Purkinje cell (primary cell): ENCODE data around the gene ACTL6B. TPM values are rescaled to one million over a fixed set of nuclear protein-coding genes. Genes with fewer than 3 reads are reported as not detected.

Experiments used
- polyA plus RNA-seq: library from polyadenylated mRNA; unstranded; fragments of >200 nt; fragmentation: Nextera tagmentation; gene quantifications from 2 replicates; pipeline ENCODE4 v1.2.1, GENCODE V29; 2014

Gene ACTL6B
- 15.7 and 21.5 TPM in 2 replicates for polyA plus RNA-seq

GRCh38 chr7:100655908-100656674 is at the start of gene ACTL6B:
Gene ACTL6B, minus strand, starts transcription at chr7:100656448. Its CDS starts 94 bp downstream, at chr7:100656354.

GRCh38 chr7:100694098-100694745 is 38.0 kb upstream of the ACTL6B start, which contains the start of gene GIGYF1:
Gene GIGYF1, minus strand, starts transcription at chr7:100694250. Its CDS starts 6,012 bp downstream, at chr7:100688238.

DNA sequence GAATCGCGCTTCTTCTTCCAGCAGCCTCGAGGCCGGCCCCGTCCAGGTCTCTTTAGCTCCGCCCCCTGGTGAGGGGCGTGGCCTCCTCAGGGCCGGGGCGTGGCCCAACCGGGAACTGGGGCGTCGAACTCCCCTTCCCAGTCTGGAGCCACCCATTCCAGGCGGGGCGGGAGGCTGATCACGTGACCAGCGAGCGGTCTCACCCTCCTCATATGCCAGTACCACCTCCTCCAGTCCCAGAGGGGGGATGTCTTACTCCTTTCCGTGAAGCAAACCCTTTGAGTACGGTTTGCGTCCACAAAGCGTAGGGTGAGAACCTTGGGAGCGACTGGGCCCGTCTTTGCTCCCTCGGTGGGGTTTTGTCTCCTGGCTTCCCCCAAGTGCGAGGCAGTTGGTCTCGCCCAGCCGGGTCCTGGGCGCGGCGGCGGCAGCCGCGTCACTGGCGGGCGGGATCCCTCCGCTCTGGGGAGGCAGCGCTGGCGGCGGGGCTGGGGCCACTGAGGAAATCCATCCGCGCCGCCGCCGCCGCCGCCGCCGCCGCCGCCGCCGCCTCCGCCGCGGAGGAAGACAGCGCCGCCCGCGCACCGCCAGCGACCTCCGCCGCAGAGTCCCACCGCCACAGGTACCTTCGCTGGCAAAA is 17.2 kb upstream of the ACTL6B start, which contains the start of gene GNB2:
Gene GNB2 (plus strand): TSS at position 439 of the 640 bp plus-strand sequence. CDS start 2,526 bp downstream, outside the sequence.

GRCh38 chr7:100641463-100641859 is 14.8 kb downstream of the ACTL6B start, which contains the start of gene TFR2:
Gene TFR2, minus strand, starts transcription at chr7:100641552. Its CDS starts 43 bp downstream, at chr7:100641509.

DNA sequence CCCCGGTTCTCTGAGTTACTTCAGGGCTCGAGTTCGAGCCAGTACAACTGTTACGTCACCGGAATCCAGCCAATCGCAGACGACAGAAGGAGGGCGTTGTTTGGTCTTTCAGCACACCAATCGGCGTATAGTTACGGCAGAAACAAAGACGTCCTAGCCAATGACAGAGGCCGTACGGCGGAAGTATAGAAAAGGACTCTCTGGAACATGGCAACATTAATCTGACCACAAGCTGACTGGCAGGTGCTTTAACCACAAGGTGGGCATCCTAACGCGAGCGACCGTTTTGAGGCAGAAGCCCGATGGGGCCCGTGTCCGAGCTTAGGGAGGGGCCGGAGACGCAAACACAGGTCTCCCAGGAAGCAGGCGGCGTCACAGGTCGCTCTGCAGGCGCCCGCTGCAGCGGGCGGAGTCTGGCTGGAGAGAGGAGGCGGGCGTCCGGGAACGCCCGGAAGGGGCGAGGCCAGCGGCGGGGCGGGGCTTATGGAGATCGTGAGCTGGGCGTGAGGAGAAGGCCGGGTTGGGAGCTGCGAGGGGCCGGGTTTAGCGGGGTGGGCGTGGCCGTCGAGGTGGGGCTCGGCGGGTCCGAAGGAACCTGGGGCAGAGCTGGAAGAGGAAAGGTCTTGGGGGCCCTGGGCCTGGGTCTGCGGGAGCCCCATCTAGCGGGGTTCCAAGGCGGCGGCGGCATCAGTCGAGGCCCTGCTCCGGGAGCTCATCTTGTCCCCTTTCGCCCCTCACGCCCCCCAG is 44.1 kb downstream of the ACTL6B start, which contains the start of gene MOSPD3:
Gene MOSPD3 (plus strand): TSS at position 558 of the 747 bp plus-strand sequence. CDS start 252 bp downstream, outside the sequence.

Other genes with a start within 250 kb of the ACTL6B start
- 8.7 and 9.3 TPM in 2 replicates for gene ZCWPW1, start 227.7 kb downstream of the ACTL6B start, polyA plus RNA-seq
- gene MEPCE, start 226.6 kb downstream of the ACTL6B start, polyA plus RNA-seq: 7.8 and 8.8 TPM in 2 replicates
- 6.0 and 6.2 TPM in 2 replicates for gene PPP1R35, start 220.0 kb downstream of the ACTL6B start, polyA plus RNA-seq
- 0.66 and 1.3 TPM in 2 replicates for gene SPACDR, start 192.2 kb downstream of the ACTL6B start, polyA plus RNA-seq
- 2.3 and 2.4 TPM in 2 replicates for gene TSC22D4, start 177.2 kb downstream of the ACTL6B start, polyA plus RNA-seq
- not detected in 2 replicates for gene NYAP1, start 172.5 kb downstream of the ACTL6B start, polyA plus RNA-seq
- 12.1 and 14.5 TPM in 2 replicates for gene AGFG2, start 117.2 kb downstream of the ACTL6B start, polyA plus RNA-seq
- gene SAP25, start 82.5 kb downstream of the ACTL6B start, polyA plus RNA-seq: not detected in 2 replicates
- 0.34 TPM in 1 of 2 replicates, not detected in the other for gene LRCH4, start 70.3 kb downstream of the ACTL6B start, polyA plus RNA-seq
- not detected in 2 replicates for gene FBXO24, start 70.1 kb downstream of the ACTL6B start, polyA plus RNA-seq
- 0.43 TPM in 1 of 2 replicates, not detected in the other for gene PCOLCE, start 54.1 kb downstream of the ACTL6B start, polyA plus RNA-seq
- 0.34 and 2.2 TPM in 2 replicates for gene MOSPD3, start 43.9 kb downstream of the ACTL6B start, polyA plus RNA-seq
- gene TFR2, start 14.9 kb downstream of the ACTL6B start, polyA plus RNA-seq: 0.17 and 0.55 TPM in 2 replicates
- gene GNB2, start 17.3 kb upstream of the ACTL6B start, polyA plus RNA-seq: 3.3 and 3.8 TPM in 2 replicates
- 1.1 and 1.4 TPM in 2 replicates for gene GIGYF1, start 37.8 kb upstream of the ACTL6B start, polyA plus RNA-seq
- gene POP7, start 49.7 kb upstream of the ACTL6B start, polyA plus RNA-seq: 21.3 and 34.3 TPM in 2 replicates
- not detected in 2 replicates for gene EPO, start 64.0 kb upstream of the ACTL6B start, polyA plus RNA-seq
- gene ZAN, start 77.1 kb upstream of the ACTL6B start, polyA plus RNA-seq: not detected in 2 replicates
- gene EPHB4, start 171.1 kb upstream of the ACTL6B start, polyA plus RNA-seq: not detected in 2 replicates
- 0.47 and 2.5 TPM in 2 replicates for gene SLC12A9, start 196.3 kb upstream of the ACTL6B start, polyA plus RNA-seq
- 0.79 and 2.0 TPM in 2 replicates for gene TRIP6, start 210.9 kb upstream of the ACTL6B start, polyA plus RNA-seq
- 14.1 and 14.3 TPM in 2 replicates for gene SRRT, start 218.7 kb upstream of the ACTL6B start, polyA plus RNA-seq
- gene UFSP1, start 233.3 kb upstream of the ACTL6B start, polyA plus RNA-seq: not detected in 2 replicates
- gene ACHE, start 239.4 kb upstream of the ACTL6B start, polyA plus RNA-seq: 0.73 and 1.6 TPM in 2 replicates